Sigmoid colon (tissue), 7 donors: ENCODE data around the gene TTC21B. TPM values are rescaled to one million over a fixed set of nuclear protein-coding genes. Genes with fewer than 3 reads are reported as not detected.

Source experiments
- DNase-seq: peaks from one replicate; pipeline ENCODE4 v3.0.0-alpha.2; 2019
- H3K27ac ChIP-seq, 4 donors: fragments of 200-600 bp; sonication (generic); one replicate each; pipeline ENCODE4 v1.5.1; 2016 to 2019; ENCODE audit warnings: mild to moderate bottlenecking in 1 of 4
- H3K27me3 ChIP-seq, 3 donors: fragments of 200-600 bp; sonication (generic); one replicate each; pipeline ENCODE4 v1.5.1; 2019; ENCODE audit warnings: mild to moderate bottlenecking in 1 of 3
- H3K36me3 ChIP-seq, 4 donors: fragments of 200-600 bp; sonication (generic); one replicate each; pipeline ENCODE4 v1.5.1; 2016 to 2019
- H3K4me1 ChIP-seq, 4 donors: fragments of 200-600 bp; sonication (generic); one replicate each; pipeline ENCODE4 v1.5.1; 2017 to 2019
- H3K4me3 ChIP-seq, 4 donors: fragments of 200-600 bp; sonication (generic); one replicate each; pipeline ENCODE4 v1.5.1; 2017 to 2019; ENCODE audit warnings: mild to moderate bottlenecking in 2 of 4, moderate library complexity in 1 of 4
- H3K9me3 ChIP-seq, 4 donors: fragments of 200-600 bp in 3 of 4; sonication (generic) in 3 of 4; one replicate each; pipeline versions ENCODE4 v1.5.1 to v1.6.1; 2013 to 2019
- CTCF ChIP-seq, 4 experiments: fragments of 450-650 bp in 3 of 4; fragments of 200-600 bp in 1 of 4; IDR thresholded peaks; one replicate each; pipeline ENCODE4 v1.5.1; 2016 to 2019; ENCODE audit warnings: antibody characterized with exemption in 4 of 4, mild to moderate bottlenecking in 3 of 4, moderate library complexity in 2 of 4
- EP300 ChIP-seq, 4 donors: sonication (generic); formaldehyde crosslinking; IDR thresholded peaks; one replicate each; pipeline ENCODE4 v1.6.1; 2017; ENCODE audit warnings: antibody characterized with exemption in 4 of 4
- POLR2A ChIP-seq, 2 donors: fragments of 450-650 bp; IDR thresholded peaks; one replicate each; pipeline ENCODE4 v1.6.1; 2016; ENCODE audit warnings: antibody characterized with exemption in 2 of 2, mild to moderate bottlenecking in 2 of 2, moderate library complexity in 2 of 2
- POLR2AphosphoS5 ChIP-seq, 4 donors: sonication (generic); formaldehyde crosslinking; IDR thresholded peaks; one replicate each; pipeline ENCODE4 v1.6.1; 2017; ENCODE audit warnings: antibody characterized with exemption in 4 of 4
- WGBS, 2 donors: extraction: QIAGEN DNeasy Blood & Tissue Kit; methylation state at CpG; one replicate each; pipeline ENCODE4 v1.1.7; 2013; 5-methylcytosine and 5-hydroxymethylcytosine counted together
- intact Hi-C: fragments of 100-400 bp; cut with DNase I; formaldehyde crosslinking; loops from one replicate; pipeline ENCODE4 v1.15.1; 2023
- polyA plus RNA-seq, 3 donors: library from polyadenylated mRNA; stranded (reverse); fragments of 200-250 nt; gene quantifications; one replicate each; pipeline ENCODE4 v1.2.3, GENCODE V29; 2013
- total RNA-seq, 4 donors: library from RNA; depleted of rRNA; stranded (reverse); fragments of >200 nt; gene quantifications; one replicate each; pipeline ENCODE4 v1.1.0, GENCODE V29; 2016
- donor health status: healthy with polysubstance abuse.
- donor health status: Bipolar disorder and iron deficiency.
- donor health status: healthy.

The TTC21B gene
- total and polyA plus RNA-seq, 7 donors: 2.4 to 33.5 (median 15.6) TPM

- H3K36me3 ChIP-seq: peaks cover 0 to 61% (median 17%) of the 10 kb centered on the region in 4 donors
- TF ChIP-seq POLR2AphosphoS5 (IDR thresholded peaks at IDR 0.05) (no peak), POLR2A (IDR thresholded peaks at IDR 0.05) (no peak), EP300 (IDR thresholded peaks at IDR 0.05) (no peak), CTCF (IDR thresholded peaks at IDR 0.05) (no peak)
- no peak for DNase-seq
- 95 to 97% methylated on average over 2 of the region's 2 CpGs for WGBS, 2 donors
- no peaks in the 10 kb centered on the region for H3K27me3 ChIP-seq
- H3K27ac ChIP-seq: no peak overlapping the region
- no peaks in the 10 kb centered on the region for H3K4me1 ChIP-seq
- H3K4me3 ChIP-seq: no peak overlapping the region
- no peaks in the 10 kb centered on the region for H3K9me3 ChIP-seq
- intact Hi-C loops: no loop called here
Measured at GRCh38 chr2:165924946-165925345, 28.6 kb downstream of the TTC21B start.

GRCh38 chr2:165920748-165921147 lies 32.8 kb downstream of the TTC21B start:
- Histone ChIP-seq H3K27me3 (no peaks in the 10 kb centered on the region), H3K27ac (no peak overlapping the region), H3K36me3 (peaks cover 0 to 65% (median 12%) of the 10 kb centered on the region in 4 donors), H3K4me3 (no peak overlapping the region), H3K9me3 (no peaks in the 10 kb centered on the region), H3K4me1 (no peaks in the 10 kb centered on the region)
- no peak for DNase-seq
- no peak for TF ChIP-seq EP300 (IDR thresholded peaks at IDR 0.05)
- intact Hi-C loops: no loop called here
- 52 to 54% methylated on average over 1 of the region's 1 CpG for WGBS, 2 donors

GRCh38 chr2:165913636-165914035 lies 39.9 kb downstream of the TTC21B start:
- no peak overlapping the region for H3K27ac ChIP-seq
- H3K27me3 ChIP-seq: no peaks in the 10 kb centered on the region
- no peaks in the 10 kb centered on the region for H3K4me1 ChIP-seq
- intact Hi-C loops: no loop called here
- no peak for TF ChIP-seq CTCF (IDR thresholded peaks at IDR 0.05)
- no peak for TF ChIP-seq POLR2AphosphoS5 (IDR thresholded peaks at IDR 0.05)
- no peak for TF ChIP-seq EP300 (IDR thresholded peaks at IDR 0.05)
- no peak for TF ChIP-seq POLR2A (IDR thresholded peaks at IDR 0.05)
- peaks cover 6 to 83% (median 13%) of the 10 kb centered on the region in 4 donors for H3K36me3 ChIP-seq
- H3K4me3 ChIP-seq: no peak overlapping the region
- no peak for DNase-seq
- no peaks in the 10 kb centered on the region for H3K9me3 ChIP-seq

- H3K27me3 ChIP-seq: no peaks in the 10 kb centered on the region
- H3K9me3 ChIP-seq: no peaks in the 10 kb centered on the region
- H3K4me1 ChIP-seq: no peaks in the 10 kb centered on the region
- peaks cover 6 to 77% (median 10%) of the 10 kb centered on the region in 4 donors for H3K36me3 ChIP-seq
- no peak overlapping the region for H3K27ac ChIP-seq
- 58 to 85% methylated on average over 2 of the region's 2 CpGs for WGBS, 2 donors
- no peak for TF ChIP-seq POLR2A (IDR thresholded peaks at IDR 0.05)
- no peak for TF ChIP-seq CTCF (IDR thresholded peaks at IDR 0.05)
- TF ChIP-seq EP300 (IDR thresholded peaks at IDR 0.05): no peak
- TF ChIP-seq POLR2AphosphoS5 (IDR thresholded peaks at IDR 0.05): no peak
- H3K4me3 ChIP-seq: no peak overlapping the region
- intact Hi-C loops: no loop called here
- no peak for DNase-seq
Measured at GRCh38 chr2:165911981-165912380, 41.6 kb downstream of the TTC21B start.

GRCh38 chr2:165911231-165911630 lies 42.3 kb downstream of the TTC21B start:
- no peaks in the 10 kb centered on the region for H3K4me1 ChIP-seq
- H3K4me3 ChIP-seq: no peak overlapping the region
- no peaks in the 10 kb centered on the region for H3K9me3 ChIP-seq
- H3K27me3 ChIP-seq: no peaks in the 10 kb centered on the region
- DNase-seq: no peak
- H3K36me3 ChIP-seq: peaks cover 2 to 77% (median 6%) of the 10 kb centered on the region in 4 donors
- intact Hi-C loops: no loop called here
- no peak overlapping the region for H3K27ac ChIP-seq
- TF ChIP-seq CTCF (IDR thresholded peaks at IDR 0.05) (no peak), EP300 (IDR thresholded peaks at IDR 0.05) (no peak), POLR2AphosphoS5 (IDR thresholded peaks at IDR 0.05) (no peak), POLR2A (IDR thresholded peaks at IDR 0.05) (no peak)
